GM06990 (cell line): Measurements from ENCODE around the gene THADA.

Source experiments
- DNase-seq: peaks from one replicate; pipeline ENCODE4 v3.0.0-alpha.2; 2011; ENCODE audit not compliant: insufficient read length; ENCODE audit errors: extremely low read depth
- H3K27me3 ChIP-seq: replicated peaks from 2 replicates; pipeline ENCODE4 v1.6.0; 2011; ENCODE audit warnings: low read length; ENCODE audit not compliant: control insufficient read depth, insufficient read depth
- H3K36me3 ChIP-seq: 2 replicates; pipeline ENCODE4 v1.5.1; 2011; ENCODE audit warnings: low read length; ENCODE audit not compliant: control insufficient read depth, insufficient read depth
- H3K4me3 ChIP-seq: replicated peaks from 2 replicates; pipeline ENCODE4 v1.5.1; 2011; ENCODE audit warnings: low read depth, mild to moderate bottlenecking, control low read depth, low read length
- CTCF ChIP-seq: IDR thresholded peaks from 2 replicates; pipeline ENCODE4 v1.5.1; 2011; ENCODE audit warnings: low read length, control low read depth, mild to moderate bottlenecking, inconsistent platforms; ENCODE audit not compliant: insufficient read depth, poor library complexity, severe bottlenecking

The THADA gene

DNA sequence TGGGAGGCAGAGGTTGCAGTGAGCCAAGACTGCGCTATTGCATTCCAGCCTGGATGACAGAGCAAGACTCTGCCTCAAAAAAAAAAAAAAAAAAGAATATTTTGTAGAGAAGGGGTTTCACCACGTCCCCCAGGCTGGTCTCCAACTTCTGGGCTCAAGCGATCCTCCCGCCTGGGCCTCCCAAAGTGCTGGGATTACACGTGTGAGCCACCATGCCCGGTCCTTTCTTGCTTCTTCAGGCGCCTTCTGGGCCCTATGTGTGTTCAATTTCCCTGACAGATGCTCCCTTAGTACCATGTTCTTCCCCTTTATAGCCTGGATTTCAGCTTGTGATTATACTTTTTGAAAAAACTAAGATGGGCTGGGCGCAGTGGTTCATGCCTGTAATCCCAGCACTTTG lies 379.2 kb downstream of the THADA start:
- no peak for TF ChIP-seq CTCF
- no peak for DNase-seq
- H3K4me3 ChIP-seq = no peak overlapping the region
- no peaks in the 10 kb centered on the region for H3K27me3 ChIP-seq
- no peaks in the 10 kb centered on the region for H3K36me3 ChIP-seq

DNA sequence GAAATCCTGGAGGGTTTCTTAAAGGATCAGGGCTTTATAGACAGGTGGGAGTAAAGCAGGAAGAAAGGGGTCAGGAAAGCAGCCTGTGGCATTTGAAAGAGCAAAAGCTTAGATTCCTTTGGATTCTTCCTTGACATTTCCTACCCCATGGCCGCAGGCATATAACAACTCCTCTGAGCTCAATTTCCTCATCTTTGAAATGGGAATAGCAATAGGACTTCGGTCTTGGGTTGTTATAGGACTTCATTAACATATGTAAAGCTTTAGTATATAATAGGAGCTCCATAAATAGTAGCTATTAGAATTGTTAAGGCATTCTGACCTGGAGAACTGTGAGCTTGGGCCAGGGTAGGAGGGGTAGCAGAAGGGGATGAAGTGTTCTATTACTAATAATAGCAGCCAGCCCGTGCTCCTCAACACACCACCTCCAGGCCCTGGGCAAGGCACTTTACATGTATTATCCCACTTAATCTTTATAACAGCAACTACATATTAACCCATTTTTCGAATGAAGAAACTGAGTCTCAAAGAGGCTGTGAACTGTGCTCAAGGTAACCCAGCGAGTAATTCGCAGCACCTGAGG lies 380.1 kb downstream of the THADA start:
- Histone ChIP-seq H3K4me3 (no peak overlapping the region), H3K27me3 (no peaks in the 10 kb centered on the region), H3K36me3 (no peaks in the 10 kb centered on the region)
- no peak for TF ChIP-seq CTCF
- DNase-seq = no peak

- H3K36me3 ChIP-seq = no peaks in the 10 kb centered on the region
- peak; percentile 10 for TF ChIP-seq CTCF
- no peak for DNase-seq
- H3K4me3 ChIP-seq = no peak overlapping the region
- no peaks in the 10 kb centered on the region for H3K27me3 ChIP-seq
Observed at GRCh38 chr2:43214253-43214652, 381.6 kb downstream of the THADA start.

DNA sequence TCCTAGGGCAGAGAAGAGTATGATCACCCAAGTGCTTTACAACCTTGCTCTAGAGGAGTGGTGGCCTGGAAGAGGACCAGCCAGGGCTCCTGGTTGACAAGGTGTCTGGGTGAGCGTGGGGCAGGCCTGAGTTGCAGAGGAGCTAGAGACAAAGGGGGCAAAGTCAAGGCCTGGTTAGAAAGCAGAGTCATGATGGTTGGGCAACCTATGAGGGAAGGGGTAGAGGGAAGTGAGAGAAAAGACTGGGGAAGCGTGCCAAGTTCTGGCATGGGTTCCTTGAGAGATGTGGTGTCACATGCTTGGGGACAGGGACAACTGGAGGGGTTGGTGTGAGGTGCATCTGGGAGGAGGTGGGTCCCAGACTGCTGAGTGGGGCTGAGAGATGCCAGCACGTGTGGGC lies 382.9 kb downstream of the THADA start:
- no peak for DNase-seq
- TF ChIP-seq CTCF = no peak
- H3K36me3 ChIP-seq = no peaks in the 10 kb centered on the region
- no peaks in the 10 kb centered on the region for H3K27me3 ChIP-seq
- no peak overlapping the region for H3K4me3 ChIP-seq

DNA sequence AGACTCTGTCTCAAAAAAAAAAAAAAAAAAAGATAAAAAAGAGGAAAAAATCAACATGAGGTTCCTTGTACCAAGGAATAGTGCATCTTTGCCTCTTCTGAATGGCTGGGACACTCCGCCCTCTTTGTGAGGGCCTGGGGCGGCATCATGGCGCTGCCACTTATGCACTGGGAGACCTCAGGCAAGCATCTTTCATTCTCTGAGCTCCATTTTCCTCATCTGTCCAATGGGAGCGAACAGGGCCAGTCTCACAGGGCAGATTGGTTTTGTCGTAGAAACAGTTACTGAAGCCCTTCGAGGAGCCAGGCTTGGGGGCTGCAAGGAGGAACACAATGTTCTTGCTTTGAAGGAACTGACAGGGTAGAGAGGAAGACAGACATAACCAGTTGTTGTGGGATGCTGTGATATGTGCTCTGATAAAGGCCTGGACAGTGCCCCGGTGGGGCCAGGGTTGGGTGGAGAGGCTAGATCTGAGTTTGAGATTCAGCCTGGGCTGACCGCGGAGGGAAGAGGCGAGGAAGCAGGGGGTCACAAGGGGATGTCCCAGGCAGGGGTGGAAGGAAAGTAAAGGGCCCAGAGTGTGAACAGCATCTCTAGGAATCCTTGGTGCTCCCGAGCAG lies 383.5 kb downstream of the THADA start:
- no peak overlapping the region for H3K4me3 ChIP-seq
- H3K36me3 ChIP-seq = no peaks in the 10 kb centered on the region
- no peak for TF ChIP-seq CTCF
- H3K27me3 ChIP-seq = no peaks in the 10 kb centered on the region
- no peak for DNase-seq
